SK-N-SH treated with all-trans-retinoic acid at 6 μM for 48 hours (cell line): ENCODE measurements around the gene FAM50A.

Experiments used
- ISL1 ChIP-seq: fragments of 250-450 bp; sonication (Bioruptor Pico); IDR thresholded peaks from 2 replicates; pipeline ENCODE4 v2.1.2; 2022; ENCODE audit warnings: mild to moderate bottlenecking, moderate library complexity
- PATZ1 ChIP-seq: fragments of 250-450 bp; sonication (Bioruptor Pico); IDR thresholded peaks from 2 replicates; pipeline ENCODE4 v1.8.0; 2020; ENCODE audit warnings: mild to moderate bottlenecking, moderate library complexity, borderline replicate concordance
- POU6F1 ChIP-seq: fragments of 250-450 bp; sonication (Bioruptor Pico); IDR thresholded peaks from 2 replicates; pipeline ENCODE4 v1.8.0; 2021; ENCODE audit warnings: low read depth, mild to moderate bottlenecking, moderate library complexity, borderline replicate concordance
- RARB ChIP-seq: fragments of 250-450 bp; sonication (Bioruptor Pico); IDR thresholded peaks from 2 replicates; pipeline ENCODE4 v1.8.0; 2021; ENCODE audit warnings: mild to moderate bottlenecking, moderate library complexity
- ZFP3 ChIP-seq: fragments of 250-450 bp; sonication (Bioruptor Pico); IDR thresholded peaks from 2 replicates; pipeline ENCODE4 v1.5.0; 2020; ENCODE audit warnings: mild to moderate bottlenecking, moderate library complexity
- ZFP30 ChIP-seq: fragments of 450-650 bp; formaldehyde crosslinking; IDR thresholded peaks from 2 replicates; pipeline ENCODE4 v1.5.0; 2022; ENCODE audit warnings: mild to moderate bottlenecking, moderate library complexity

GRCh38 chrX:154490021-154490413 lies 46.1 kb downstream of the FAM50A start:
- TF ChIP-seq POU6F1 (CRISPR knock-in tag) = no peak
- no peak for TF ChIP-seq PATZ1 (CRISPR knock-in tag)
- no peak for TF ChIP-seq ZFP3 (CRISPR knock-in tag)
- no peak for TF ChIP-seq ZFP30
- TF ChIP-seq RARB (CRISPR knock-in tag) = no peak
- no peak for TF ChIP-seq ISL1 (CRISPR knock-in tag)
